Upper lobe of right lung (tissue), 1 donor: Measurements from ENCODE around the gene CFAP299. TPM values are rescaled to one million over a fixed set of nuclear protein-coding genes. Genes with fewer than 3 reads are reported as not detected.

Experiments
- ATAC-seq: fragments of 200-7000 bp; cut with Tn5 transposase; one replicate; pipeline ENCODE4 v1.9.1; 2020; ENCODE audit warnings: mild to moderate bottlenecking, moderate library complexity
- DNase-seq: peaks from one replicate; pipeline ENCODE4 v3.0.0-alpha.2; 2020
- H3K27ac ChIP-seq: fragments of 200-600 bp; one replicate; pipeline ENCODE4 v1.8.0; 2022
- H3K27me3 ChIP-seq: fragments of 200-600 bp; one replicate; pipeline ENCODE4 v1.8.0; 2022; ENCODE audit warnings: mild to moderate bottlenecking
- H3K36me3 ChIP-seq: fragments of 200-600 bp; one replicate; pipeline ENCODE4 v1.8.0; 2022
- H3K4me1 ChIP-seq: fragments of 200-600 bp; one replicate; pipeline ENCODE4 v1.8.0; 2022
- H3K4me3 ChIP-seq: fragments of 200-600 bp; one replicate; pipeline ENCODE4 v1.8.0; 2022; ENCODE audit warnings: mild to moderate bottlenecking
- H3K9me3 ChIP-seq: fragments of 200-600 bp; one replicate; pipeline ENCODE4 v1.8.0; 2022
- intact Hi-C: fragments of 100-400 bp; cut with DNase I; formaldehyde crosslinking; loops from one replicate; pipeline ENCODE4 v1.11.0; 2022
- total RNA-seq: library from RNA; stranded (reverse); fragmentation: NEBNext Ultra II Directional; extraction: Animal tissue kit (Norgen Biotek cat#: 25700); gene quantifications from one replicate; pipeline ENCODE4 v1.2.1, GENCODE V29; 2021
- TF ChIP-seq, protein P1 (sequence below): fragments of 200-600 bp; IDR thresholded peaks from one replicate; pipeline ENCODE4 v1.8.0; 2022; ENCODE audit warnings: antibody characterized with exemption
- donor health status: DM: no; HTN: yes; CAD: no; lungs with severe emphysema.

CFAP299 gene
- total RNA-seq, 1 donor from 2014 or later: not detected

GRCh38 chr4:80839792-80840191 lies 504.3 kb downstream of the CFAP299 start:
- Histone ChIP-seq H3K4me3 (no peak overlapping the region), H3K27me3 (no peaks in the 10 kb centered on the region), H3K27ac (no peak overlapping the region), H3K4me1 (no peaks in the 10 kb centered on the region), H3K36me3 (no peaks in the 10 kb centered on the region), H3K9me3 (no peaks in the 10 kb centered on the region)
- no peak for DNase-seq
- intact Hi-C loops: no loop called here
- TF ChIP-seq, protein P1, sequence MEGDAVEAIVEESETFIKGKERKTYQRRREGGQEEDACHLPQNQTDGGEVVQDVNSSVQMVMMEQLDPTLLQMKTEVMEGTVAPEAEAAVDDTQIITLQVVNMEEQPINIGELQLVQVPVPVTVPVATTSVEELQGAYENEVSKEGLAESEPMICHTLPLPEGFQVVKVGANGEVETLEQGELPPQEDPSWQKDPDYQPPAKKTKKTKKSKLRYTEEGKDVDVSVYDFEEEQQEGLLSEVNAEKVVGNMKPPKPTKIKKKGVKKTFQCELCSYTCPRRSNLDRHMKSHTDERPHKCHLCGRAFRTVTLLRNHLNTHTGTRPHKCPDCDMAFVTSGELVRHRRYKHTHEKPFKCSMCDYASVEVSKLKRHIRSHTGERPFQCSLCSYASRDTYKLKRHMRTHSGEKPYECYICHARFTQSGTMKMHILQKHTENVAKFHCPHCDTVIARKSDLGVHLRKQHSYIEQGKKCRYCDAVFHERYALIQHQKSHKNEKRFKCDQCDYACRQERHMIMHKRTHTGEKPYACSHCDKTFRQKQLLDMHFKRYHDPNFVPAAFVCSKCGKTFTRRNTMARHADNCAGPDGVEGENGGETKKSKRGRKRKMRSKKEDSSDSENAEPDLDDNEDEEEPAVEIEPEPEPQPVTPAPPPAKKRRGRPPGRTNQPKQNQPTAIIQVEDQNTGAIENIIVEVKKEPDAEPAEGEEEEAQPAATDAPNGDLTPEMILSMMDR: no peak
- ATAC-seq: no peak

GRCh38 chr4:80840396-80840795 lies 504.9 kb downstream of the CFAP299 start:
- DNase-seq (no peak), ATAC-seq (no peak)
- H3K27me3 ChIP-seq: no peaks in the 10 kb centered on the region
- H3K4me3 ChIP-seq: no peak overlapping the region
- TF ChIP-seq, protein P1: no peak
- H3K36me3 ChIP-seq: no peaks in the 10 kb centered on the region
- no peak overlapping the region for H3K27ac ChIP-seq
- no peaks in the 10 kb centered on the region for H3K4me1 ChIP-seq
- intact Hi-C loops: no loop called here
- no peaks in the 10 kb centered on the region for H3K9me3 ChIP-seq

DNA sequence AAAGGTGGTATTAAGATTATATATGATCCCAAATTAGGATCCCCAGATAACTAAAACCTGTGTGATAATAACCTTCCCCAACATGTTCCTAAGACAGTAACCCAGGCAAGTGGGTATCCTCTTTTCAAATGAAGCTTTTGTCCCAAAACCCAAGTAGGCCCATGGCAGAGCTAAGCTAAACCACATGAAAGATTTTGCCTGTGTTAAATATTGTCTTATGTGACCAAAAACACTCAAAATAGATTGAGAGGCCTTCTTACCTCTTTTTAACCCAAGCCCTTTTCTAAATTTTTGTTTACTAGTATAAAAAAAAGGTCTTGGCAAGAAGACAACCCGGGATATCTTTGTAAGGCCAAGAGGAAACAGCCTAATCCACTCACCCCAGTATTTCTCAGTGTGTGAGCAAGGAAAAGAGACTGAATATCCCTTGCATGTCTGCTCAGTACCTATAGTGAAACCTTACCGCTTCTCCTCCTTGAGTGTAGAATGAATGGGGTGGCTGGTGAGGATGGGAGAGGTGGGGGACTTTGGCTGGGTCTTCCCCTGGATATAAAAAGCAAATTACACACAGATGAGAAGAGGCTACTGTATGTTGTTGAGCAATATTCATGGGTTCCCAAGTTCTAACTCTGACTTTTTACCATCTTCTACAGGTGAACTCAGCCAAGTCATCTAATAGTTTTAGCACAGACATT lies 506.2 kb downstream of the CFAP299 start:
- intact Hi-C loops: no loop called here
- no peaks in the 10 kb centered on the region for H3K9me3 ChIP-seq
- ATAC-seq (no peak), DNase-seq (no peak)
- no peaks in the 10 kb centered on the region for H3K4me1 ChIP-seq
- no peaks in the 10 kb centered on the region for H3K36me3 ChIP-seq
- no peak overlapping the region for H3K4me3 ChIP-seq
- H3K27me3 ChIP-seq: no peaks in the 10 kb centered on the region
- TF ChIP-seq, protein P1: no peak
- H3K27ac ChIP-seq: no peak overlapping the region

GRCh38 chr4:80846210-80846609 lies 510.7 kb downstream of the CFAP299 start:
- no peak overlapping the region for H3K27ac ChIP-seq
- TF ChIP-seq, protein P1: no peak
- H3K36me3 ChIP-seq: no peaks in the 10 kb centered on the region
- intact Hi-C loops: no loop called here
- no peaks in the 10 kb centered on the region for H3K4me1 ChIP-seq
- DNase-seq (no peak), ATAC-seq (no peak)
- H3K9me3 ChIP-seq: no peaks in the 10 kb centered on the region
- no peaks in the 10 kb centered on the region for H3K27me3 ChIP-seq
- no peak overlapping the region for H3K4me3 ChIP-seq

DNA sequence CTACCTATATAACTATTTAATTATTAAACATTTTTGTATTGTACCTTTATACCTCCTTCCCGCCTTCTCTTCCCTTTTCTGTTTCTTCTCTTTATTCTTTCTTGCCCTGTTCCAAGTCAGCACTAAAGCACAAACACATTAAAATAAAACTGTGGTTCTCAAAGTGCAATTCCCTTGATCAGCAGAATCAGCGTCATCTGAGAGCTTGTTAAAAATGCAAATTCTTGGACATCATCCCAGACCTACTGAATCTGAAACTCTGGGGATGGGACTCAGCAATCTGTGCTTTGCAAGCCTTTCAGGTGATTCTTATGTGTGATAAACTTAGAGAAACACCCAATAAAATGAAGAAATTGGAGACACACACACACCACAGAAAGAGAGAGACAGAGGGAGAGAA lies 516.5 kb downstream of the CFAP299 start:
- TF ChIP-seq, protein P1: no peak

DNA sequence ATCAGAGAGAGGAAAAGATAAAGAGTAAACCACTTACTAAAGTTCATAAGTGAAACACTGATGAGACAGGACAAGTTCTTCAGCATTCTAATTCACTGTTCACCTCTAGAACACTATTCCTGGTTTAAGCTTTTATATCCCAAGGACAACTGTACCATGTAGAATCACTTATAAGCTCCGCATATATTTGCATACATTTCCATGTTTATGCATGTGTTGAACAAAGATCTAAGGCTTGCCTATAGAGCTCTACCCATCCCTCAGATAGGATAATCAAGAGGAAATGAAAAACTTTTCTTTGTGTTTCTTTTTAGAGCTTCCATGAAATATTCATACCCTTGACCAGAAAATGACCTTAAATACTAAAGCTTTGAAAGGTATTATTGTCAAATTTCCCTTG lies 538.0 kb downstream of the CFAP299 start:
- Histone ChIP-seq H3K27ac (no peak overlapping the region), H3K36me3 (no peaks in the 10 kb centered on the region), H3K4me3 (no peak overlapping the region), H3K9me3 (no peaks in the 10 kb centered on the region), H3K4me1 (no peaks in the 10 kb centered on the region), H3K27me3 (no peaks in the 10 kb centered on the region)
- ATAC-seq: no peak
- no peak for DNase-seq
- intact Hi-C loops: no loop called here
- TF ChIP-seq, protein P1: no peak

More for the DNA sequence above, 516.5 kb downstream of the CFAP299 start:
- Histone ChIP-seq H3K4me1 (no peaks in the 10 kb centered on the region), H3K36me3 (no peaks in the 10 kb centered on the region), H3K27me3 (no peaks in the 10 kb centered on the region), H3K4me3 (no peak overlapping the region), H3K9me3 (no peaks in the 10 kb centered on the region), H3K27ac (no peak overlapping the region)
- intact Hi-C loops: no loop called here
- ATAC-seq (no peak), DNase-seq (no peak)
